Measurements from ENCODE around the gene FDX1.

The FDX1 gene

GRCh38 chr11:110431674-110432073 lies 1.9 kb downstream of the FDX1 start:
- no peak for DNase-seq

DNA sequence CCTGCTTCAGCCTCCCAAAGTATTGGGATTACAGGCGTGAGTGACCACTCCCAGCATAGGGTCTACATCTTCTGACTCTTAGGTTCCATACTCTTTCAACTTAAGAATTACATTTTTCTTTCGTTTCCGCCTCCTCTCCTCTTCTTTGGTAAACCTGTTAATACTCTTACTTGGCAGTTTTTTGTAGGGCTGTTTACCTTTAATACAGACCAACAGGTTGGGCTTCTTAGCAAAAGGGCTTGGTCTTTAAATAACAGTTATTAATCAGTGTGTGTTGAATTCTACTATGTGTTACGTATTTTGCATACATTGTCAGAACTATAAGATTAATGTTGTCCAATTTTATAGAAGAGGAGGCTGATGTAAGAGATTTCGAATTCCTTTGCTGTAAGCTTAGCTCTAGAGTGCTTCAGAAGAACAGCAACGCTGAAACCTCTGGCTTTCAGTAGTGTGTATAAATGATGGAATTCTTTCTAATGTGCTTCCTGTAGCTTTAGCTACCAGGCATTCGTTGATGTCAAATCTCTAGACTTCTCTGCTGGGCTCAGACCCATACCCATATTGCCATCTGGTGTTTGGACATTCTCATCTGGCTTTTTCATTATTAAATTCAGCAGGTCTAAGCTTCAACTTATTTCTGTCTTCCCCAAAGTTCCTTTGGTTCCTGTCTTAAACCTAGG lies 3.1 kb downstream of the FDX1 start:
- DNase-seq, result no peak

DNA sequence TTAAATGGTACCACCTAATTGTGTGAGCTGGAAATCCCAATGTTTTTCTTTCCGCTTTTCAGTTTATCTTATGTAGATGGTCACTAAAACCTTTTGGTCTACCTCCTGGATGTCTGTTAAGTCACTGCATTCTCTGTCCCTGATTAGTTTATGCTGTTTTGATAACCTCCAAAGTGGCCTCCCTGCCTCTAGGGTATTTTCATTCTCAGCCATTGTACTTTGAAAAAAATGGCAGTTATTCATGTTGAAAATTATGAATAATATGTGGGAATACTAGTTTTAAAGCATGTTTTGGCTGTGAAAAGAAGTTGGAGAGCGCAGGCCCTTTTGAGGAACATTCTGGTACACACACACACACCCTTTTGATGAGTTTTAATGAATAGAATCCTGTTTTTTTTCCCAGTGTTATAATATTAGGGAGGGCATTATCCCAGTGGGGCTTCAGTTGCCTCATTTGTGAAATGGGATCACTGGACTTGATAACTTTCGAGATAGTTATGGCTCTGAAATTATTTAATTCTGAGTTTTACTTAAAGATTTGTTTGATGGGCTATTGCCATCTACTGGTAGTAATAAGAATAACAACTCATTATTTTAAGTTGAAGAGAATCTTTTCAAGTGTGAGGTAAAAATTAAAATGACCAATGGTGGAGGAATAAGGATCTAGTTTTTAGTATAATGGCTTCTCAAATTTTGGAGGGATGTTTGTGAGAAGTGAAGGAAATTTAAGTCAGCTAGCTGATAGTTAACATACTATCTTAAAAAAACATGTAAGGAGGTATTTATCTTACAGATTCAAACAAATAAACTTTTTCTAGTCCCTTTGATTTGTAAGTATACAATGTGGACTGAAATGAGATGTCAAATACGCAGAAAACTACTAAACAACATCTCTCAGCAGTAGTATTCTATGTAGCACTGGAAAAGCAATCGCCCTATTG lies 3.9 kb downstream of the FDX1 start:
- no peak for DNase-seq

DNA sequence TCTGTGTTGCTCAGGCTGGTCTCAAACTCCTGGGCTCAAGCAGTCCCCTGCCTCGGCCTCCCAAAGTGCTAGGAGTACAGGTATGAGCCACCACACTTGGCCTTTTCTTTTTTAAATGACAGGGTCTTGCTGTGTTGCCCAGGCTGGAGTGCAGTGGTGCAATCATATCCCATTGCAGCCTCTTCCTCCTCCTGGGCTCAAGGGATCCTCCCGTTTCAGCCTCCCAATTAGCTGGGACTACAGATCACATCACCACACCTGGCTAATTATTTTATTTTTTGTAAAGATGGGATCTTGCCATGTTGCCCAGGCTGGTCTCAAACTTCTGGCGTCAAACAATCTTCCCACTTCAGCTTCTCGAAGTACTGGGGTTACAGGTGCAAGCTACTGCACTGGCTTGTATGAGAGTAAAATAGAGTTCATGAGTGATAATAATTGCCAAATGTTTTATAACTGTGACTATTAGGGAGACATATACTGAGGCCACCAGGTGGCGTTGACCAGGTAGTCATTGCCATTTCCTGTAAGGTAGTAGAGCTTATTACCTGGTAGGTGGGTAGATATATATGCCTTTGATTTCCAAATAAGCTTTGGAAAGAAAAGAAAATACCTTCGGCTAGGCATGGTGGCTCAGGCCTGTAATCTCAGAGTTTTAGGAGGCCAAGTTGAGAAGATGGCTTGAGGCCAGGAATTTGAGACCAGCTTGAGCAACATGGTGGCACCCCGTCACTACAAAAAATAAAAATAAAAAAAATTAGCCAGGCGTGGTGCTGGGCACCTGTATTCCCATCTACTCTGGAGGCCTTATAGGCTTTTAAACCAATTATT lies 5.4 kb downstream of the FDX1 start:
- no peak for DNase-seq

GRCh38 chr11:110435780-110436717 lies 6.3 kb downstream of the FDX1 start:
- DNase-seq, result no peak

- DNase-seq, result no peak
Measured at GRCh38 chr11:110438017-110438416, 8.3 kb downstream of the FDX1 start.

DNA sequence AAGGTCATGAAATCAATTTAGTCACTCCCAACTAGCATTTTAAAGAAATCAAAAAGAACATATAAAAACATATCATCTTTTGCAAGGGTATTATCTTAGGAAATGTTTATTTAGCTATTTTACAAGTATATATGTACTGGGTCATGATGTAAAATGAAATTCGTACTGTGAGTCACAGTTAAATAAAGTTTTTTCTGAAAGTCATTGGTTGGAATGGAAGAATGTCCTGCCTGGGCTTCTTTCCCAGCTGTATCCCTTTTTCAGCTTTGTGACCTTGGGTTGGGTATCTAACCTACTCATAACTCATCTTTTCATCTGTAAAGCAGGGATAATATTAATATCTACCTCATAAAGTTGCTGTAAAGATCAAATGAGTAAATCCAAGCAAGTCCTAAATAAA lies 15.7 kb downstream of the FDX1 start:
- no peak for DNase-seq

DNA sequence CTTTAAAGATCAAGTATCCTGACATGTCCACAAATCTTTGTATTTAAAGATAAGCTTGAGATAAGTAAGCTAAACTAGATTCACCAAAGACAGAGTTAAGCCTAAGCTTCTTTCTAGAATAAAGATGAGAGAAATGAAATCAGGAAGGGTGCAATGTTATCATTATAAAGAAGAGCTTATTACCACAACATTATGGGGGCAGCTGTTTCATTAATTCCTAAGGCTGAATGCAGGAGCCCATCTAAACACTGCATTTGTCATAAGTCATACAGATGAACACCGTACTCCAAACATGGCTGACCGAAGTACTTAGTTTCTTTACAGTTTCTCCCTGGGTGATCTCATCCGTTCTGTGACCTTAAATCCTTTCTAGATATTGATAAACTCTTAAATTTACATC lies 16.3 kb downstream of the FDX1 start:
- no peak for DNase-seq

GRCh38 chr11:110446594-110446993 lies 16.8 kb downstream of the FDX1 start:
- DNase-seq, result no peak

DNA sequence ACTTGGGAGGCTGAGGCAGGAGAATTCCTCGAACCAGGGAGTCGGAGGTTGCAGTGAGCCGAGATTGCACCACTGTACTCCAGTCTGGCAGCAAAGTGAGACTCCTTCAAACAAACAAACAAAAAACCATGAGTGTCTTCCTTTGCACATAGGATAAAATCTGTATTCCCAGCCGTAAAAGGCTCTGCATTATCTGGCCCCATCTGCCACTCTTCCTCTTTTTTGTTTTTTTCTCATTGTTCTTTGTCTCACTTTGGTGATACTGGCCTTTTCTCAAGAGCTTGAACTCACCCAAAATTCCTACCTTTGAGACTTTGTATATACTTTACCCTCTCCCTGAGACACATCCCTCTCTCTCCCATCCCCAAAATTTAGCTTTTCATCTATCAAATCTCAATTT lies 17.6 kb downstream of the FDX1 start:
- no peak for DNase-seq

- DNase-seq, result no peak
Measured at GRCh38 chr11:110447897-110448745, 18.4 kb downstream of the FDX1 start.

- DNase-seq, result no peak
Measured at GRCh38 chr11:110450246-110450645, 20.5 kb downstream of the FDX1 start.

DNA sequence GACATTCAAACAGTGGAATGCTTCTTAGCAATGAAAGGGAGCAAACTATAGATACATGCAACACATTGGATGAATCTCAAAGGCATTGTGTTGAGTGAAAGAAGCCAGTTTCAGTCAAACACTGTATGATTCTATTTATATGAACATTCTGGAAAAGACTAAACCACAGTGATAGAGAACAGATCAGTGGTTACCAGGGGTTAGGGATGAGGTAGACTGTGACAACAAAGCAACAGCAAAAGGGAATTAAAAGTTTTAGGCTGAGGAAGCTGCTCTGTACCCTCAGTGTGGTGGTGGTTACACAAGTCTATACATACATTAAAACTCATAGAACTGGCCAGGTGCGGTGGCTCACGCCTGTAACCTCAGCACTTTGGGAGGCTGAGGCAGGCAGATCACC lies 23.0 kb downstream of the FDX1 start:
- no peak for DNase-seq

- DNase-seq, result no peak
Measured at GRCh38 chr11:110453684-110454354, 24.1 kb downstream of the FDX1 start.

- DNase-seq, result no peak
Measured at GRCh38 chr11:110454609-110455008, 24.9 kb downstream of the FDX1 start.

GRCh38 chr11:110455718-110456117 lies 26.0 kb downstream of the FDX1 start:
- DNase-seq, result no peak

- no peak for DNase-seq
Measured at GRCh38 chr11:110463153-110463552, 33.4 kb downstream of the FDX1 start.

- no peak for DNase-seq
Measured at GRCh38 chr11:110465231-110465630, 35.5 kb downstream of the FDX1 start.

DNA sequence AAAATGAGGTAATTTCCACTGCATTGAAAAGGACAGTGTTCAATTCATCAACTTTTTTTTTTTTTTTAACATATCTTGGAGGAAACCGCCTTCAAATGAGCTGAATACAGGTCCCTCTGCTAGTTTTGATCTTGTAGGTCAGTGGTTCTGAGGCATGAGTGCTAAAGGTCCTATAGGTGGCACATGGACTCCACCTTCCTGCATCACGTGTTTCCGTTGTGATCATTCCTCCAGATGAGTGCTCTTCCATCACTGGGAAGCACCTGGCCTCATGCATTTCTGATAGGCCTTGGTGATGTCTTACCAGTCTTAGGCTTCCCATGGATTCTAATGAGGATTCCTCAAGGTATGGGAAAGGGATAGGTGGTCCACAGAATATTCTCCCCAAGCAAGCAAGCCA lies 37.8 kb downstream of the FDX1 start:
- no peak for DNase-seq

DNA sequence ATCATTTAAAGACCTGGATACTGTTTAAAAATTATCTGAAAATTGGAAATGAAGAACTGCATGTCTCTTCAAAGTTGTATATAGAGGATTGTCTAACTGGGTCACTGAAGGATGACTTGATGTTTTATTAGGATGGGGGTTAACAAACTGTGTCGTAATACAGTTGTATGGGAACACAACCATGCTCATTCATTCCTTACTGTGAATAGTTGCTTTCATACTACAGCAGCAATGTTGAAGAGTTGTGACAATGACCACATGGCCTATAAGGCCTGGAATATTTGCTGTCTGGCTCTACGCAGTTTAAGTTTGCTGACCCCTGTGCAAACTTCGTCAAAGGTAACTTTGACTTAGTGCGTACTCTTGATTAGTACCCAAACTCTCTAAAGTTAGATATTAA lies 38.4 kb downstream of the FDX1 start:
- no peak for DNase-seq

DNA sequence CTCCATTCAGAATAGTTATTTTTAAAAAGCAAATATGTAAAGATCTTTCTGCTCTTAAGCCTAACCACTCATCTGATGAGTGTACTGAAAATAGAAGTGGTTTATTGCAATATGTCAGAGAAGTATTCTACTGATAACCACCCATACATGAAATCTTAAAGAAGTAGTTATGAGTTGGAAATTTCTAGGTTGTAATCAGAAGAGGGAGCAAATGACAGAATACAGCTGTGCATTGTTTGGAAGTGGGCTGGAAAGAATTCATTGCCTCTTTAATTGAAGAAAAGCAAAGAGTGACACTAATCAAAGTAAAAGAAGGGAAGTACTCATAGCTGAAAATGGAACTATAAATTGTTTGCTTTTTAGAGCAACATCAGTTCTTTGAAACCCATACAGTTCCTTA lies 39.4 kb downstream of the FDX1 start:
- no peak for DNase-seq
